ENCODE data around the gene KCNS1.

The KCNS1 gene

DNA sequence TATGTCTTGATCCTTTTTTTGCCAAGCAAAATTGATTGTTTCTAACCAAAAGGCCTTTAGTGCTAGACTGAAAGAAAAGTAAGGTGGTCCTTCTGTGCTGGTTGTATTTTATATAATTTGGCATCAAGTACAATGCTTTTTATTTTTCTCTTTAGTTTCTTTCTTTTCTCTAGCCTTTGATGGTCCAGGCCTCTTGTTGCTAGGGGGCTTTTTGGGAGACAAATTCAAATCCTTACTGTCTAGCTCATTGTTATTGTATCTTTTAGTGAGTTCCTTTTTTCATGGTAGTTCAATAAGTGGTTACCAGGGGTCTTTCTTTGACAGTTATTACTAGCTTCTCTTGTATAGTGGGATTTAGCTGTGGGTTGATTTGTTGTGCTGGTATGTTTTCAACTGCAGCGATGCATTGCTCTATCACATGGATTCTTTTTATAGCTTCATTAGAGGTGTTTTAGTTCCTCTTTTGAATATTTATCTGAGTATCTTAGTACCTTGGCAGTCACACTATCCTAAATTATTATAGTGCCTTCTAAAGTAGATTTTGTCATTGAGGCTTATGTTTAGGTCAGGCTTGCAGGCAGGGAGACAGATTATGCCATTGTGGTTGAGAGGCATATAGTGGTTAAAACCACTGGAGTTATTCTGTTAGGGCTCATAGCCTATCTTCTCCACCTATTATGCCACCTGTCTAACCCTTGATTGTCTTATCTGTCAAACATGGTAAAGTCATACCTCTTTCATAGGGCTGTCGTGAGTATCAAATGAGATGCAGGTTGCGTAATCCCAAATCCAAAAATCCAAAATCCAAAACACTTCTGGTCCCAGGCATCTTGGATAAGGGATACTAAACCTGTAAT is 49.5 kb downstream of the KCNS1 start:
- no peak for DNase-seq (ENCODE audit: low read depth in 2 of 2, low spot score in 1 of 2)

- no peak for DNase-seq (ENCODE audit: low read depth in 2 of 2, low spot score in 1 of 2)
Observed at GRCh38 chr20:45049904-45050471, 50.9 kb downstream of the KCNS1 start.

GRCh38 chr20:45049438-45049837 is 51.5 kb downstream of the KCNS1 start:
- no peak for DNase-seq (ENCODE audit: low read depth in 2 of 2, low spot score in 1 of 2)

DNA sequence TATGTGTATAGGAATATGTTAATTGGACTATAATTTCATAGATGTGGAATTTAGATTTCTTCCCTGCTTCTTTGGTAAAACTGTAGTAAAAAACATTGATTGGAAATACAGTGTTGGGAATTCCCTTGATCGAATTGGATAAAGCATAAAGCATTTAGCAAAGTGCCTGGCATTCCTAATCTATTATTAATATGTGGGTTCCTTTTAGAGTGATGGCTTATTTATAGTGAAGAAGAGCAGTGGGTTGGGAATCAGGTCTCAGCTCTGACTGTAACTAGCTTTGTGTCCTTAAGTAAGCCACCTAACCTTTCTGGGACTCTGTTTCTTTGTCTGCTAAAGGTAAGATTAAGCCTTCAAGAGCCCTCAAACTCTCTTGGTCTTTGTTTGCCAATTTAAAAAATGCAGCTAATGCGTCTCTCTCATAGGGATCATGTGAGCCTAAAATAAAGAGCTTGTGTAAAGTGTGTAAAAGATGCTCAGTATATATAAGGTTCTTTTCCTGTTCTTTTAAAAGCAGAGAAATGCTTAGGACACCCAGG is 53.3 kb downstream of the KCNS1 start:
- DNase-seq (ENCODE audit: low read depth in 2 of 2, low spot score in 1 of 2), result no peak

GRCh38 chr20:45044601-45045000 is 56.3 kb downstream of the KCNS1 start:
- DNase-seq (ENCODE audit: low read depth in 2 of 2, low spot score in 1 of 2), result no peak

- no peak for DNase-seq (ENCODE audit: low read depth in 2 of 2, low spot score in 1 of 2)
Observed at GRCh38 chr20:45044084-45044573, 56.8 kb downstream of the KCNS1 start.

DNA sequence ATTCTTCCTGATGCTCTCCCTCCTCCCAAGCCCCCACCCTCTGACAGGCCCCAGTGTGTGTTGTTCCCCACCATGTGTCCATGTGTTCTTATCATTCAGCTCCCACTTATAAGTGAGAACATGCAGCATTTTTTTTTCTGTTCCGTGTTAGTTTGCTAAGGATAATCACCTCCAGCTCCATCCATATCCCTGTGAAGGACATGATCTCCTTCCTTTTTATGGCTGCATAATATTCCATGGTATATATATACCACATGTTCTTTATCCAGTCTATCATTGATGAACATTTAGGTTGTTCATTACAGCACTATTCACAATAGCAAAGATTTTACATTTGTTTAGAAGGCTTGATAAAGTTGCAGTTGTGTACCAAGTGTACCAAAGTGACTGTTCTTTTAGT is 57.9 kb downstream of the KCNS1 start:
- no peak for DNase-seq (ENCODE audit: low read depth in 2 of 2, low spot score in 1 of 2)

Measured in stimulated activated CD8-positive, alpha-beta memory T cell treated with anti-CD3 and anti-CD28 coated beads, Interleukin-4, amount 100 ng/mL, for 1 hour (primary cell).